Esophagus muscularis mucosa (tissue), 4 donors: ENCODE data around the gene PDXK.

Source experiments
- EP300 ChIP-seq: sonication (generic); formaldehyde crosslinking; IDR thresholded peaks from one replicate; pipeline ENCODE4 v1.6.1; 2017; ENCODE audit warnings: antibody characterized with exemption
- POLR2A ChIP-seq: fragments of 450-650 bp; IDR thresholded peaks from one replicate; pipeline ENCODE4 v1.6.1; 2017; ENCODE audit warnings: antibody characterized with exemption, moderate library complexity, mild to moderate bottlenecking, low read depth
- TF ChIP-seq, protein P1 (sequence below), 3 experiments: fragments of 200-600 bp in 2 of 3; fragments of 450-650 bp in 1 of 3; sonication (generic) in 2 of 3; IDR thresholded peaks; one replicate each; pipeline ENCODE4 v1.5.1; 2017 to 2019; ENCODE audit warnings: antibody characterized with exemption in 3 of 3, mild to moderate bottlenecking in 2 of 3, moderate library complexity in 1 of 3

DNA sequence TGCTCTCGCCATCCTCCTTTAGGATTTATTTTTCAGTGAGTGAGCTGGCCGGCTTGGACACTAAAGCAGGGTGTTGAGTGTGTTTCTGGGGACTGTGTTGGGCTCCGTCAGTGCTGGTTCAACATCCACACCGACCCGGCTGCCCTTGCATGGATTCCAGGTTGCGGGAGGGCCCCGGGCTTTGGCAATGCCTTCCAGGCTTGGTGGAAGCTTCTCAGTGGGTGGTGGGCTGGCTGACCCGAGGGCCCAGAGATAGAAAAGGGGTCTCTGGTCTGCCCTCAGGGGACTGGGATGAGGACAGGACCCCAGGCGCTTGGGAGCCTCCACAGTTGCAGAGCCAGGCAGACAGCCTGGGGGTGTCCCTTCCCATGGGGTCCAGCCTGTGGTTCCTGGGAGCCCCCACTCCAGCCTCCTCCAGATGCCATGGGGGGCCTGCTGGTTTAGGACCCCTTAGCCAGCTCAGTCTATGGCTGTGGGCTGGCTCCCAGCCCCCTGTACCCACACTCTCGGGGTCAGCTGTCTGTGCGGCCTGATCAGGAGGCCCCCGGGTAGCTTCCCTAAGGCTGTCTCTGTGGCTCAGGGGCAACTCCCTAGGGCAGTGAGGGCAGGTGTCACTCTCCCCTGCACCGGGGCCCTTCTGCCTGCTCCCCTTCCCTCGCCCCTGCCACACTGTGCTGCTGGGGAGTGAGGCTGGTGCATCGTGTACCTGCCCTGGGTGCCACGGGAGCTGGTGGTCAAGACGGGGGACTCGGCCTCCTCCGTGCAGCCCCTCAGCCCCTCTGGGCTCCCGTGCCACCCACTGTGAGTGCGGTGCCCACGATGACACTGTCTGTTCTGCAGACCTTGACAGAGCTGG is 16.5 kb downstream of the PDXK start:
- TF ChIP-seq, protein P1, sequence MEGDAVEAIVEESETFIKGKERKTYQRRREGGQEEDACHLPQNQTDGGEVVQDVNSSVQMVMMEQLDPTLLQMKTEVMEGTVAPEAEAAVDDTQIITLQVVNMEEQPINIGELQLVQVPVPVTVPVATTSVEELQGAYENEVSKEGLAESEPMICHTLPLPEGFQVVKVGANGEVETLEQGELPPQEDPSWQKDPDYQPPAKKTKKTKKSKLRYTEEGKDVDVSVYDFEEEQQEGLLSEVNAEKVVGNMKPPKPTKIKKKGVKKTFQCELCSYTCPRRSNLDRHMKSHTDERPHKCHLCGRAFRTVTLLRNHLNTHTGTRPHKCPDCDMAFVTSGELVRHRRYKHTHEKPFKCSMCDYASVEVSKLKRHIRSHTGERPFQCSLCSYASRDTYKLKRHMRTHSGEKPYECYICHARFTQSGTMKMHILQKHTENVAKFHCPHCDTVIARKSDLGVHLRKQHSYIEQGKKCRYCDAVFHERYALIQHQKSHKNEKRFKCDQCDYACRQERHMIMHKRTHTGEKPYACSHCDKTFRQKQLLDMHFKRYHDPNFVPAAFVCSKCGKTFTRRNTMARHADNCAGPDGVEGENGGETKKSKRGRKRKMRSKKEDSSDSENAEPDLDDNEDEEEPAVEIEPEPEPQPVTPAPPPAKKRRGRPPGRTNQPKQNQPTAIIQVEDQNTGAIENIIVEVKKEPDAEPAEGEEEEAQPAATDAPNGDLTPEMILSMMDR (IDR thresholded peaks at IDR 0.05), result no peak
- no peak for TF ChIP-seq EP300
- no peak for TF ChIP-seq POLR2A
